ENCODE results near the gene MAD1L1.
"Not testable (repeated sequence)": the region's sequence is repeated elsewhere in the genome, so short reads cannot be mapped to it uniquely, and the experiment has no call there.

MAD1L1 gene

GRCh38 chr7:2232766-2233520, at the start of gene MAD1L1:
TSS of gene MAD1L1 (minus strand) at chr7:2232945. CDS start at chr7:2230133, 2,812 bp downstream.
- peak; percentile 77 for DNase-seq

DNA sequence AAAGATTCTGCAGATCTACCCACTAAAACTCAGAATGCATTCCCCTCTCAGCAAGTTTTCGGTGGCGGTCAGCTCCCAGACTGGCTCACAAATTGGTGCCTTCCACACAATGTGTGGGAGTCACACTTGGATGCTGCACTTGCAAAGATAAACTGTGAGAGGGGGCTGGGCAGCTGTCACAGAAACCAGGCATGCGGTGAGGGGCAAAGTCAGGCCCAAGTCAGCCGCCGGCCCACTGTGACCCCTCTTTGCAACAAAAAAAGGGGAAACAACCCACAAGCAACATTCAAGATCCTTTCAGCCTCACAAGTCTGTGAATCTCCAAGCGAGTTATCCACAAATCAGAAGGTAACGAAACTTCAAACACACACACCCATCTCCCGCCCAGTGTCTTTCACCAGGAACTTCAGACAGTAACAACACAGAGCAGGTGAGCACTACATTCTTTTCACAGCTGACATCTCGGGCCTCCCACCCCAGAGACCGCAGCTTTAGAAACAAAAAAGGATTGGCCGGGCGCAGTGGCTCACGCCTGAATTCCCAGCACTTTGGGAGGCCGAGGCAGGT, 49.5 kb upstream of the MAD1L1 start:
- DNase-seq: no peak

GRCh38 chr7:2281541-2281940, 48.8 kb upstream of the MAD1L1 start:
- no peak for DNase-seq

GRCh38 chr7:2280424-2280823, 47.7 kb upstream of the MAD1L1 start:
- DNase-seq: no peak

GRCh38 chr7:2279896-2280295, 47.2 kb upstream of the MAD1L1 start:
- DNase-seq: no peak

DNA sequence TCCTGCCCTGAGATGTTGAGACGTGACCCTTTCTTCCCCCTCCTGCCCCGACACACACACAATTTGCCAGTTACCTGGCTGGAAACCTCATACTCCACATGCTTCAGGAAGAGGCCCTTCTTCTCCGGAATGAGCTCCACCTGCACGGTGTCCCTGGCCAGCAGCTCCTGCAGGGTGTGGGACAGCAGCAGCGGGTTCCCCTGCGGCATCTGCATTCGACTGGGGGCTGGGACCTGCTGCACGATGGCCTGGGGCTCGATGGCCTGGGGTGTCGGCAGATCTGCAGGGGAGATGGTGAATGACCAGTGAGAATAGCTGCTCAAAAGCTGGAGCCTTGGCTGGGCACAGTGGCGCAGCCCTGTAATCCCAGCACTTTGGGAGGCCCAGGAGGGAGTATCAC, 45.3 kb upstream of the MAD1L1 start:
- DNase-seq: no peak

- no peak for DNase-seq
Observed at GRCh38 chr7:2276107-2276506, 43.4 kb upstream of the MAD1L1 start.

GRCh38 chr7:2275101-2275500, 42.4 kb upstream of the MAD1L1 start:
- DNase-seq: no peak

GRCh38 chr7:2274666-2275065, 41.9 kb upstream of the MAD1L1 start:
- no peak for DNase-seq

- no peak for DNase-seq
Observed at GRCh38 chr7:2273866-2274265, 41.1 kb upstream of the MAD1L1 start.

- no peak for DNase-seq
Observed at GRCh38 chr7:2272031-2272430, 39.3 kb upstream of the MAD1L1 start.

DNA sequence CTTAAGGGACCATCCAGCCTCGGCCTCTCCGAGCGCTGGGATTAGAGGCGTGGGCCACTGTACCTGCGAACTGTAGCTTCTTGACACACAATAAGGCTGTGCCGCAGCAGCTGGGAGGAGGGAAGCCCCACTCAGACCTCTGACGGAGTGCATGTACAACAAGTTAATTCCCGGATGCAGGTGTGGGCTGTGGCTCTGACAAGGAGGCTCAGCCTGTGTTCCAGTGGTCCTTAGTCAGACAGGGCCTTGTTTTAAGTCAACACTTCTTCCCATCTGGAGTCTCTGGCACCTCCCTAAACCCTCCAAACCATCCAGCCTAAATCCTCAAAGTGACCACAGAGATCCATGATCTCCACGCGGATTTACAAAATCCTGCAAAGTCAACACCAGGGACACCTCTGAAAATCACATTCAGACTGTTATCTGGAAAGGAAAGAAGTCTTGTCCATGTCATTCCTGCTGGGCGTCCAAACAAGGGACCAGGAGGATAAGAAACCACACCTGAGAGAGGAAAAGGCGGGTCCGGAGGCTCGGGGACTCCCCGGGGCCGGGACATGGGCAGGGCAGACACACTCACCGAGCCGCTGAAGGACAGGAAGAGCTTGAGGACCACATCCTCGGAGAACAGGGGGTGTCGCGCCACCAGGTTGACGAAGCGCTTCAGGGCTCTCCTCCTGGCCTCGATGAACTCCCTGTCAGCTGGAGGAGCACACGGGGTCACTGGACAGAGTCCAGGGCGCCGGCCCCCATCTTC, 38.7 kb upstream of the MAD1L1 start:
- no peak for DNase-seq

DNA sequence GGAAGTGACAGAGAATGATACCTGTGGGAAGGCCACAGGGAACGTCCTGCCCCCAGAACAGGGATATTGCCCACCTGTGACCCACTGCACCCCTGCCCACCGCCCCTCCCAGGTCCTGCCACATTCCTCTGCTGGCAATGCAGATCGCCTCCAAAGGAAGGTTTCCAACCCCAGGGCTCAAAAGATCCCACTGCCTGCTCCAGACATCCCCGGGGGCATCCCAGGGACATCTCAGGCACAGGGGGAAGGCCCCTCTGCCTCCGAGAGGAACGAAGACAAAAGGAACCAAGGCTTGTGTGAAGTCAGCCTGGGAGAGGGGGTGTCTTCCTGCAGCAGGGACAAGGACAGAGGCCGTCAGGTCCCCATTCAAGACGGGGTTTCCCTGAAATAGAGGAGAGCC, 37.8 kb upstream of the MAD1L1 start:
- DNase-seq: no peak

GRCh38 chr7:2269991-2270460, 37.3 kb upstream of the MAD1L1 start:
- DNase-seq: no peak

DNA sequence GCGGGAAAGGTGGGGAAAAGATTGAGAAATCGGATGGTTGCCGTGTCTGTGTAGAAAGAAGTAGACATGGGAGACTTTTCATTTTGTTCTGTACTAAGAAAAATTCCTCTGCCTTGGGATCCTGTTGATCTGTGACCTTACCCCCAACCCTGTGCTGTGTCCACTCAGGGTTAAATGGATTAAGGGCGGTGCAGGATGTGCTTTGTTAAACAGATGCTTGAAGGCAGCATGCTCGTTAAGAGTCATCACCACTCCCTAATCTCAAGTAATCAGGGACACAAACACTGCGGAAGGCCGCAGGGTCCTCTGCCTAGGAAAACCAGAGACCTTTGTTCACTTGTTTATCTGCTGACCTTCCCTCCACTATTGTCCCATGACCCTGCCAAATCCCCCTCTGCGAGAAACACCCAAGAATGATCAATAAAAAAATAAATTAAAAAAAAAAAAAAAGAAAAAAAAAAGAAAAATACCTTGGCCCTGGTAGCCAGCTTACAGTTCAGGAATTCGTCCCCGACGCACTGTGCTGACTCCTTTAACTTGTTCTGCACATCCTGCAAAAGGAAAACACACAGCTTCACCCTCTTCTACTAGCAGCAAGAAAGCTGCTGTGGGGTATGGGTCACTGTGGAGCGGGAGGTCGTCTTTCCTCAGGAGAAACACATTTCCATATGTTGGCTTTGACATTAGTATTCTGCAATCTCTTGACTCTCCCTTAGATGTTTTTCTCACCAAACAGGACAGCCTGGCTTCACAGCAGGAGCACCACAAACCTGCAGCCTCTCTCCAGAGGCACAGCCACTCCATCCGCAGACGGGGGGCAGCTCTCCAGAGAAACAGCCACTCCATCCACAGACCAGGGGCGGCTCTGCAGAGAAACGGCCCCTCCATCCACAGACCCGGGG, 36.6 kb upstream of the MAD1L1 start:
- DNase-seq: not testable (repeated sequence)

GRCh38 chr7:2266911-2267310, 34.2 kb upstream of the MAD1L1 start:
- no peak for DNase-seq

DNA sequence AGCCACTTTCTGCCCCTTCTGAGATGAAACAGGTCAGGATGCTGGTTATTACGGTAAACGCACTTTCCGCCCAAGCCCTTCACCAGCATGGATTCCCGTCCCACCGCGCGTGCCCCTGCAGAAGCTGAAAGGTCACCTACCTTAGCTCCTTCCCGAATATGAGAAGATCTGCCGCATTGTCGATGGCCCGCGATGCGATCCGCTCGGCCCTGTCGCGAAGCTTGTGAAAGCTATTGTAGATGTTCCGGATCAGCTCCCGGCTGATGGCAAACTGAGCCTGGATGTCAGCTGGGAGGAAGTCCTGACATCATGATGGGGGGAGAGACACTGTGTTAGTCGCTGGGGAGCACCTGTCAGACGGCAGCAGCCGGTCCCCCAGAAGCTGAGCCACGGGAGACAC, 31.4 kb upstream of the MAD1L1 start:
- no peak for DNase-seq

DNA sequence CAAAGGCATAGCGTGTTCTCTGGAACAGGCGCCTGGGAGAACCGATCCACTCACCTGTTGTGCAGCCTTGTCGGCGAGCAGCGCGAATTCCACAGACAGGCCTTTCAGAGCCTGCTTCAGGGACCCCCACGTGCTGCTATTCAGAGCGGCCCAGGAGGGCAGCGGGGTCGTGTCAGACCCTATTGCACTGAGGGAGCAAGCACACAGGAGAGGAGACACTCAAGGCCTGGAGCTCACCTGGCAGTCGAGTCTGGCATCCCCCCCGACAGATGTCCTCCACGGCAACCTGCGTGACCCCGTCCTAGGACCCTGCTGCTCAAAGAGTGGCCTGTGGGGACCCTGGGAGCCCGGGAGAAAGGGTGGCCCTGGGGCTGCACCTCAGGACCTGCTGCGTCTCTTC, 30.4 kb upstream of the MAD1L1 start:
- no peak for DNase-seq

DNA sequence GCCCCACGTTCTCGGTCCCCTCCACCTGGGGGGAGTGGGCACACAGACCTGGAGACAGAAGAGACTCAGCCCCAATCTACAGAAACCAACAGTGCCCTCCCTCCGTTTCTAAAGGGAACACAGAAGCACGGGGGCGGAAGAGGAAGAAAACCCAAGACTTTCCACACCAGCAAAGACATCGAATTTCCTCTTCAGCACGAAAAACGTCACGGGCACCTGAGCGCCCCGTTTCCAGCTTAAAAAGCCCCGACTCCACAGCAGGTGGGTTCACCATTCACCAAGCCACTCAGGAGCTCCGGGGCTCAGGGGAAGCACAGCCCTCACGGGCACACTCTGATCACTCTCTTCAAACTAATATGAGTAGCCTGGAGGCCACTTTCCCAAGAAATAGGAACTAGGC, 28.9 kb upstream of the MAD1L1 start:
- no peak for DNase-seq

DNA sequence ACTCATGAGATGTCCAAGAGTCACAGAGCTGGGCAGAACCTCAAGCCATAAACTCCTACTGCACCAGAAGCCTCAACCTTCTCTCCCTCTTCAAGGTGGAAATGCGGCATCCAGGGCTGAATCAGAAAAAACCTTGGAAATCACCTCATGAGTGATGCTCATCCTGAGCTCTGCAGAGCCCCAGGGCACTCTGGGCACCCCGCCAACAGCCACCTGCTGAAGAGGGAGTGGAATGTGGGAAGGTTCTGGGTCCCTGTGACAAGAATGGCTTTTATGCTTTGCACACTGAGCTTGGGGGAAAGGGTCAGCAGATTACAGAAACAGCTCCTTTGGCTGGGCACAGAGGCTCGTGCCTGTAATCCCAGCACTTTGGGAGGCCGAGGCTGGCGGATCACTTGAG, 28.1 kb upstream of the MAD1L1 start:
- DNase-seq: no peak

DNA sequence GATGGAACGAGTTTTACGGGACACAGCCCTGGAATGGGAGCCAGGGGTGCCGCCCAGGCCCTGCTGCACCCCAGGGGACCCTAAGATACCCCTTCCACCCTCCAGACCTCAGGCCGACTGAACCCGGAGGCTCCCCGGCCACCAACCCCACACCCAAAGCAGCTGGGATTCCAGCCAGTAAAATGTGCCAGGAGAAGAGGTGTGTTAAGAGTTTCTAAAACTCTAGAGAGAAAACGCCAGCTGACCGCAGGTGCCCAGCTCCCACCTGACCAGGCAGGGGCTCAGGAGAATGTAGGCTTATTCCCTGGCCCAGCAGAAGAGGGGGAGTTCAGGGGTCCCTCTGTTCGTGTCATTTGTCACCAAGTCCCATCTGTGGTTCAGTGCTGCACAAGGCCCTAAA, 26.7 kb upstream of the MAD1L1 start:
- no peak for DNase-seq

GRCh38 chr7:2258661-2259365, 26.1 kb upstream of the MAD1L1 start:
- DNase-seq: no peak
